ENCODE data around the gene SCFD1.
A peak's percentile ranks its signal among the peaks of the same experiment; 100 is the strongest.
"Not testable (repeated sequence)": the region's sequence is repeated elsewhere in the genome, so short reads cannot be mapped to it uniquely, and the experiment has no call there.

The SCFD1 gene

GRCh38 chr14:30621940-30622830 lies at the start of gene SCFD1:
TSS of gene SCFD1 (plus strand) at chr14:30622319. CDS start at chr14:30622339, 20 bp downstream.
- peak; percentile 91 for DNase-seq

GRCh38 chr14:30572771-30573170 lies 49.3 kb upstream of the SCFD1 start:
- DNase-seq, result no peak

- no peak for DNase-seq
Measured at GRCh38 chr14:30573226-30573814, 48.8 kb upstream of the SCFD1 start.

GRCh38 chr14:30573966-30574365 lies 48.2 kb upstream of the SCFD1 start:
- no peak for DNase-seq

GRCh38 chr14:30574777-30575176 lies 47.3 kb upstream of the SCFD1 start:
- DNase-seq, result not testable (repeated sequence)

- not testable (repeated sequence) for DNase-seq
Measured at GRCh38 chr14:30576333-30576732, 45.8 kb upstream of the SCFD1 start.

GRCh38 chr14:30580616-30581282 lies 41.4 kb upstream of the SCFD1 start:
- no peak for DNase-seq

- DNase-seq, result no peak
Measured at GRCh38 chr14:30581283-30581625, 40.9 kb upstream of the SCFD1 start.

GRCh38 chr14:30582376-30582775 lies 39.7 kb upstream of the SCFD1 start:
- DNase-seq, result no peak

GRCh38 chr14:30584058-30584630 lies 38.0 kb upstream of the SCFD1 start:
- DNase-seq, result no peak

GRCh38 chr14:30585204-30585603 lies 36.9 kb upstream of the SCFD1 start:
- DNase-seq, result no peak

GRCh38 chr14:30587141-30587540 lies 35.0 kb upstream of the SCFD1 start:
- DNase-seq, result no peak

GRCh38 chr14:30588873-30589272 lies 33.2 kb upstream of the SCFD1 start:
- DNase-seq, result no peak

GRCh38 chr14:30596935-30597334 lies 25.2 kb upstream of the SCFD1 start:
- DNase-seq, result no peak

- DNase-seq, result no peak
Measured at GRCh38 chr14:30597504-30597903, 24.6 kb upstream of the SCFD1 start.

GRCh38 chr14:30600922-30601918 lies 20.9 kb upstream of the SCFD1 start:
- no peak for DNase-seq

- no peak for DNase-seq
Measured at GRCh38 chr14:30603402-30603801, 18.7 kb upstream of the SCFD1 start.

- not testable (repeated sequence) for DNase-seq
Measured at GRCh38 chr14:30604696-30605095, 17.4 kb upstream of the SCFD1 start.

- DNase-seq, result no peak
Measured at GRCh38 chr14:30607156-30607780, 14.9 kb upstream of the SCFD1 start.

GRCh38 chr14:30608533-30609006 lies 13.5 kb upstream of the SCFD1 start:
- DNase-seq, result no peak

- DNase-seq, result peak; percentile 37
Measured at GRCh38 chr14:30610787-30611343, 11.3 kb upstream of the SCFD1 start.
